PFSK-1 (cell line): ENCODE results near the gene DAGLA.

ENCODE experiments used
- FOXP2 ChIP-seq: optimal IDR thresholded peaks from 2 replicates; pipeline ENCODE3; 2011; ENCODE audit warnings: borderline replicate concordance, control low read depth, inconsistent platforms; ENCODE audit not compliant: insufficient read depth; ENCODE audit errors: extremely low read length, extremely low read depth
- POLR2AphosphoS5 ChIP-seq: IDR thresholded peaks from 2 replicates; pipeline ENCODE4 v1.6.1; 2012; ENCODE audit warnings: low read depth, mild to moderate bottlenecking, control low read depth, low read length, moderate library complexity
- SIN3A ChIP-seq: IDR thresholded peaks from 2 replicates; pipeline ENCODE4 v1.6.1; 2012; ENCODE audit warnings: mild to moderate bottlenecking, low read length, moderate library complexity, borderline replicate concordance; ENCODE audit not compliant: insufficient read depth
- TAF1 ChIP-seq: IDR thresholded peaks from 2 replicates; pipeline ENCODE4 v1.6.1; 2012; ENCODE audit warnings: low read length, control low read depth, borderline replicate concordance; ENCODE audit not compliant: insufficient read depth
- TF ChIP-seq, protein P1 (sequence below), 2 experiments: IDR thresholded peaks; 2 replicates each; pipeline versions ENCODE4 v1.6.1 to v1.8.0; 2011 to 2012; ENCODE audit warnings: low read depth in 2 of 2, low read length in 2 of 2, control low read depth in 1 of 2, inconsistent platforms in 1 of 2, mild to moderate bottlenecking in 1 of 2, moderate library complexity in 1 of 2; ENCODE audit not compliant: insufficient read depth in 1 of 2

Gene DAGLA

DNA sequence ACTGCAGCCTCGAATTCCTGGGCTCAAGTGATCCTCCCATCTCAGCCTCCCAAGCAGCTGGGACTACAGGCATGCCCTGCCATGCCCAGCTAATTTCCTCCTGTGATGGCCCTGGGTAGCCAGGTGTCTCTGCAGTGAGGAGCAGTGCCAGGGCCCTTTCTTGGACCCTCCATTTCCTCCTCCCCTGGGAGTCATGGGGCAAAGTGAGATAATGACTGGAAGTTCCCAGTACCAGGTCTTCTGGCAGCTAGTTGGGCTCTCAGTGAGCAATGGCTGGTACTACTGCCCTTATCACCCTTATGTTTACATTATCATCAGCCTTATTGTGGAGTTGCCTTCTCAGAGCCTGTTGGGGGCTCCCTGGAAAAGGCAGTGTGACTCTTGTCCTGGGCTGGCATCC is 17.6 kb downstream of the DAGLA start:
- TF ChIP-seq, protein P1, sequence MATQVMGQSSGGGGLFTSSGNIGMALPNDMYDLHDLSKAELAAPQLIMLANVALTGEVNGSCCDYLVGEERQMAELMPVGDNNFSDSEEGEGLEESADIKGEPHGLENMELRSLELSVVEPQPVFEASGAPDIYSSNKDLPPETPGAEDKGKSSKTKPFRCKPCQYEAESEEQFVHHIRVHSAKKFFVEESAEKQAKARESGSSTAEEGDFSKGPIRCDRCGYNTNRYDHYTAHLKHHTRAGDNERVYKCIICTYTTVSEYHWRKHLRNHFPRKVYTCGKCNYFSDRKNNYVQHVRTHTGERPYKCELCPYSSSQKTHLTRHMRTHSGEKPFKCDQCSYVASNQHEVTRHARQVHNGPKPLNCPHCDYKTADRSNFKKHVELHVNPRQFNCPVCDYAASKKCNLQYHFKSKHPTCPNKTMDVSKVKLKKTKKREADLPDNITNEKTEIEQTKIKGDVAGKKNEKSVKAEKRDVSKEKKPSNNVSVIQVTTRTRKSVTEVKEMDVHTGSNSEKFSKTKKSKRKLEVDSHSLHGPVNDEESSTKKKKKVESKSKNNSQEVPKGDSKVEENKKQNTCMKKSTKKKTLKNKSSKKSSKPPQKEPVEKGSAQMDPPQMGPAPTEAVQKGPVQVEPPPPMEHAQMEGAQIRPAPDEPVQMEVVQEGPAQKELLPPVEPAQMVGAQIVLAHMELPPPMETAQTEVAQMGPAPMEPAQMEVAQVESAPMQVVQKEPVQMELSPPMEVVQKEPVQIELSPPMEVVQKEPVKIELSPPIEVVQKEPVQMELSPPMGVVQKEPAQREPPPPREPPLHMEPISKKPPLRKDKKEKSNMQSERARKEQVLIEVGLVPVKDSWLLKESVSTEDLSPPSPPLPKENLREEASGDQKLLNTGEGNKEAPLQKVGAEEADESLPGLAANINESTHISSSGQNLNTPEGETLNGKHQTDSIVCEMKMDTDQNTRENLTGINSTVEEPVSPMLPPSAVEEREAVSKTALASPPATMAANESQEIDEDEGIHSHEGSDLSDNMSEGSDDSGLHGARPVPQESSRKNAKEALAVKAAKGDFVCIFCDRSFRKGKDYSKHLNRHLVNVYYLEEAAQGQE (IDR thresholded peaks at IDR 0.05; ENCODE audit: insufficient read depth in 1 of 2, low read depth in 2 of 2, low read length in 2 of 2) = no peak
- TF ChIP-seq POLR2AphosphoS5 (no peak), FOXP2 (no peak), TAF1 (no peak), SIN3A (no peak)

DNA sequence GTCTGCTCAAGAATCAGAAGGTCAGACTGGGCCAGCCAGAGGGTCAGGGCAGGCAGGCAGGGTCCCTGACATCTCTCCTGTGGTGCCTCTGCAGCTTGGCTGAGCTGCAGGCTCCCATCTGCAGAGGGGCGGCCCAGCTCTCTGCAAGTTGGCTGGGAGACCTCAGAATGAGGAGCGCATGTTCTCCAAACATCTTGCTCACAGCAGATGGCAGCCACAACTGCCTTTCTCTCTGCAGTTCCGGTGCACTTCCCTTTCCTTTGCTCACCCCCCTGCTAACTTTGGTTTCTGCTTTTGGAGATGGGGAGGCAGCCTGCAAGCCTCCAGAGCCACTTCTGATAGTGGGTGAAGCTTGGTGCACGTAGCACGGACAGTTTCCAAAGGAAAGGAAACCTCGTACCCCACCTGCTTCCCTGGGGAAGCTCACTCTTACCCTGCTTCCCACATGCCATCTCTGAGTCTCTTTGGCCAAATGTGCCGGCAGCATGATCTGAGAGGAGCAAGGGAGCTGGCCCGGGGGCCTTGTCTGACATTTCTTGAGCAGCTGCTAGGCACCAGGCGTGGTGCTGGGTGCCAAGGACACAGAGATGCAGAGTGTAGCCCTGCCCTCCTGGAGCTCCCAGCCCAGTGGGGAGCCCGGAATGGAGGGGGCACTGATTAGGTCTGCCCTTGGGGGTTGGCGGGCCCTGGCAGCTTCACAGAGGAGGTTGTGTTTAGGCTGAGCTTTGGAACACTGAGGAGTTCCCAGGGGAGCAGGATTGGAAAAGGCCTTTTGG is 18.2 kb downstream of the DAGLA start:
- TF ChIP-seq FOXP2 = no peak
- TF ChIP-seq, protein P1 (IDR thresholded peaks at IDR 0.05; ENCODE audit: insufficient read depth in 1 of 2, low read depth in 2 of 2, low read length in 2 of 2) = no peak
- TF ChIP-seq SIN3A = no peak
- no peak for TF ChIP-seq TAF1
- no peak for TF ChIP-seq POLR2AphosphoS5

DNA sequence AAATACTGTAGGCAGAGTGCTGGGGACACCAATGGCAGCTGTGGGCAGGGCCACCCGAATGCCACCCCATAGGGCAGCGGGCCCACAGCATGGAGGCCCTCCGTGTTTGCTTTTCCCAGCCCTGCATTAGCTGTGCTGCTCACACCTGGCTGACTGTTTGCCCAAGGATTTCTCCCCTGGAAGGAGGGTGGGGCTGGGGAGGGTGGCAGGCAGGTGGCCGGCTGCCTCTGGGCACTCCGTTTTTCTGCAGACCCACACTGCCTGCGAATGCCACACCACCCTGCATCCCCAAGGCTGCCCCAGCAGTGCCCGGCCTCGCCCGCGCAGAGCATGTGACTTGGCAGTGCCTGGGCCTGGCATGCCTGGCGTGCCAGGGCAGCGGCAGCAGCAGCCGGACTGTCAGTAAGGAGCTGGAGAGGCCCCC is 19.6 kb downstream of the DAGLA start:
- TF ChIP-seq POLR2AphosphoS5 = no peak
- no peak for TF ChIP-seq SIN3A
- TF ChIP-seq, protein P1 (IDR thresholded peaks at IDR 0.05; ENCODE audit: insufficient read depth in 1 of 2, low read depth in 2 of 2, low read length in 2 of 2) = no peak
- no peak for TF ChIP-seq FOXP2
- TF ChIP-seq TAF1 = no peak

DNA sequence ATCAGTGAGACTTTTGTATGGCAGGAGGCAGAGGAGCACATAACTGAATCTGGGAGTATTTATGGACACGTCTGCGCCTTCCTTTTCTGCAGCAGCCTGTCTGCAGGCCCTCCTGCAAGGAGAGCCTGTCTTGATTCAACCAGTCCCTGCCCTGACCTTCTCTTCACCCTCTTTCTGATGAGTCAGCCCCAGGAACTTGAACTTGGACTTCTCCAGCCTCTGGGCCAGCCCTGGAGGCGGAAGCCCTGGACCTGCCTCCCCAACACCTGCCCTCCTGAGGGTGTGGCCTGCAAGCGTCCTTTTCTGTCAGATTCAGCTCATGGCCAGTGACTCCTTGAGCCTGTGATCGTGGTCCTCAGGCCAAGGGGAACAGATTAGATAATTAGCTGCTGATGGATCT is 20.0 kb downstream of the DAGLA start:
- no peak for TF ChIP-seq FOXP2
- TF ChIP-seq, protein P1 (IDR thresholded peaks at IDR 0.05; ENCODE audit: insufficient read depth in 1 of 2, low read depth in 2 of 2, low read length in 2 of 2) = no peak
- TF ChIP-seq POLR2AphosphoS5 = no peak
- no peak for TF ChIP-seq SIN3A
- TF ChIP-seq TAF1 = no peak

DNA sequence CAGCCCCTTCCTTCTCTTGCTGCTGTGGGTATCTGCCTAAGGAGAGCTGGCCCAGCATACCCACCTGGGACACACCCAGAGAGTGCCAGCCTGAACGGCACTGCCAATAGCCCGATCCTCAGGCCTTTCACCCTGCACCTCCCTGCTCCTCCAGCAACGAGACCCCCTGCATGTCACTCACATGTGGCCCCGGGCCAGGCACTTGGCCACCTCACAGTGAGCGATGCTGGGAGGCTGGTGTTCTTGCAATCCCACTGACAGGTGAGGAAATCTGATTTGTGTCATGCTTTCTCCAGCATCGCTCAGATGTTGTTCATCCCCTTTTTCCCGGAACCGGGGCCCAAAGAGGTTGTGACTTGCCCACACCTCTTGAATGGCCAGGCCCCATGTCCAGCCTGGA is 20.5 kb downstream of the DAGLA start:
- TF ChIP-seq FOXP2 = no peak
- TF ChIP-seq SIN3A = no peak
